ENCODE measurements around the gene LITAF.

- TF ChIP-seq ZNF175 (tag by site-specific recombination; IDR thresholded peaks at IDR 0.05) (no peak), ZNF148 (tag by site-specific recombination; IDR thresholded peaks at IDR 0.05; ENCODE audit: borderline replicate concordance) (no peak), CTCF (tag by site-specific recombination; IDR thresholded peaks at IDR 0.05) (no peak), KLF8 (tag by site-specific recombination; IDR thresholded peaks at IDR 0.05) (no peak), ZNF324 (tag by site-specific recombination; IDR thresholded peaks at IDR 0.05) (no peak), SP7 (tag by site-specific recombination; IDR thresholded peaks at IDR 0.05) (no peak), FEZF1 (tag by site-specific recombination; IDR thresholded peaks at IDR 0.05) (no peak)
Observed at GRCh38 chr16:11605564-11605886, 18.8 kb upstream of the LITAF start.
